ENCODE results near the gene UGT1A8. TPM values are rescaled to one million over a fixed set of nuclear protein-coding genes. Genes with fewer than 3 reads are reported as not detected.

UGT1A8 gene
- total RNA-seq, 1 donor from 2014 or later, result not detected

DNA sequence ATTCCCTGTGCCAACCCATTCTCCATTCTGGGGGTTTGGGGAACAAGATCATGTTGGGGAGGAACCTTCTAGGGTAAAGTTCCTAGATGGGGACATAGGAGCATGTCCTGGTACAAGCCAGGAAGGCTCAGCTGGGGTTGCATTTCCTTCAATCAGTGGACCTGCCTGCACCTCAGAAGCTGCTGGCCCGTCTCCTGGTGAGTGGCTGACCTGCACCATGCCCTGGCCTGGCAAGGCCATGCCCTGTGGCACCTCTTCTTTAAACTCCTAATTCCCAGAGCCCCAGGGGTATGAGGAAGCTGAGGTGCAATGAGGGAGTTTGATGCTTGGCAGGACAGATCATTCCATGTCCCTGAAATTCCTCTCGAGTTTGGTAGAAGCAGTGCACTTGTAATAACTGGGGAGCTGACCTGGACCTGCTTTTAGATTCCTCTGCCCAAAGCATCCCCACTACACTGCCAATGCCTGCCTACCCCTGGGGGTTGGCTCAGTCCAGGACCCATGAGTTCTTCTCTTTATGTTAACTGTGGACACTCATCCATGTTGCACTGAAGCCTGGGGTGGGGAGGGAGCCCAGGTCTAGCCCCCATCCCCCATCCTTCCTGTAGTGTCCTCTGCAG is 186.0 kb downstream of the UGT1A8 start:
- peak; percentile 65 for DNase-seq (ENCODE audit: extremely low spot score, unreplicated experiment)
- TF ChIP-seq, protein P1, sequence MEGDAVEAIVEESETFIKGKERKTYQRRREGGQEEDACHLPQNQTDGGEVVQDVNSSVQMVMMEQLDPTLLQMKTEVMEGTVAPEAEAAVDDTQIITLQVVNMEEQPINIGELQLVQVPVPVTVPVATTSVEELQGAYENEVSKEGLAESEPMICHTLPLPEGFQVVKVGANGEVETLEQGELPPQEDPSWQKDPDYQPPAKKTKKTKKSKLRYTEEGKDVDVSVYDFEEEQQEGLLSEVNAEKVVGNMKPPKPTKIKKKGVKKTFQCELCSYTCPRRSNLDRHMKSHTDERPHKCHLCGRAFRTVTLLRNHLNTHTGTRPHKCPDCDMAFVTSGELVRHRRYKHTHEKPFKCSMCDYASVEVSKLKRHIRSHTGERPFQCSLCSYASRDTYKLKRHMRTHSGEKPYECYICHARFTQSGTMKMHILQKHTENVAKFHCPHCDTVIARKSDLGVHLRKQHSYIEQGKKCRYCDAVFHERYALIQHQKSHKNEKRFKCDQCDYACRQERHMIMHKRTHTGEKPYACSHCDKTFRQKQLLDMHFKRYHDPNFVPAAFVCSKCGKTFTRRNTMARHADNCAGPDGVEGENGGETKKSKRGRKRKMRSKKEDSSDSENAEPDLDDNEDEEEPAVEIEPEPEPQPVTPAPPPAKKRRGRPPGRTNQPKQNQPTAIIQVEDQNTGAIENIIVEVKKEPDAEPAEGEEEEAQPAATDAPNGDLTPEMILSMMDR (IDR thresholded peaks at IDR 0.05), result no peak
- Mint-ChIP-seq H3K4me3 (ENCODE audit: unreplicated experiment) (no peak overlapping the region), H3K9me3 (ENCODE audit: unreplicated experiment) (peaks cover 3% of the 10 kb centered on the region), H3K27me3 (ENCODE audit: unreplicated experiment) (peaks cover 39% of the 10 kb centered on the region), H3K36me3 (ENCODE audit: unreplicated experiment) (no peaks in the 10 kb centered on the region), H3K4me1 (ENCODE audit: unreplicated experiment) (no peaks in the 10 kb centered on the region), H3K27ac (ENCODE audit: unreplicated experiment) (no peak overlapping the region)

DNA sequence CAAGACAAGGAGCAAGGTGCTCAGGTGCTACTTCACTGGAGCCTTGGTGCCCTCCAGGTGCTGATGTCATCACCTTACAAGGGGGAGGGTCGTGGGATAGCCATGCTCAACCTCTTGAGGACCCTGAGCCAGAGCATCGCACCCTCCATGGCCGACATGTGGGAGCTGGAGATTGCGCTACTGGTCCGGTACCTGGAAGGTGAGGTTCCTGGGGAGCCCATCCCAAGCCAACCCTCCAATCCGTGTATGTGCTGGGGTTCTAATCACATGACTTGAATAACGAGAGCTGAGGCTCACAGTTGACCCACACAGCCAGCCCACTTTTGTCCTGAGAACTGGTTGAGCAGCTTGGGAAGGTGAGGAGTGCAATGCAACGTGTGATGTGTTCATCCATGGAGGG is 186.6 kb downstream of the UGT1A8 start:
- DNase-seq (ENCODE audit: extremely low spot score, unreplicated experiment), result peak; percentile 71

DNA sequence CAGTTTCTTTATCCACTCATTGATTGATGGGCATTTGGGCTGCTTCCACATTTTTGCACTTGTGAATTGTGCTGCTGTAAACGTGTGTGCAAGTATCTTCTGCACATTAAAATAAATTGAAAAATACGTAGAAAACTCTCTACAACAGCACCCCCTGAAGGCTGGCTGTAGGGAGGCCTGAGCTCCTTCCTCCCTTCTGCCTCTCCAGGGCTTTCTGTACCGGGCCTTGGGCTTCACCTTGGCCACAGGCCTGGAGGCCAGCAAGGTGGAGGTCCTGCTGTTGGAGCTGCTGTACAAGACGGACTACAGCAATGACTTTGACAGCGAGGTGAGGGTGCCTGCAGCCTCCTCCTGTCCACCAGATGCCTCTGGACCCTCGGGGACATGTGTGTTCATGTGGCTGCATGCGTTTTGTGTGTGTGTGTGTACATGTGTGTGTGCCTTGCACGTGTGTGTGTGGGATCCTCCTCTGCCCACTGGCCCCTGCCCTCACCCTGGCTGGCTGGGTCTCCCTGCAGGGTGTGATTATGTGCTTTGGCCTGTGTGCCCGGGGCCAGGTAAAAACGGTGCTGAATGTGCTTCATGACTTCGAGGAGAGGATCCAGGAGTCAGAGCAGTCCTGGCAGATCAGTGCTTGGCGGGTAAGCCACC is 189.9 kb downstream of the UGT1A8 start:
- no peak for DNase-seq (ENCODE audit: extremely low spot score, unreplicated experiment)
- peaks cover 43% of the 10 kb centered on the region for H3K27me3 Mint-ChIP-seq (ENCODE audit: unreplicated experiment)
- H3K4me1 Mint-ChIP-seq (ENCODE audit: unreplicated experiment), result no peaks in the 10 kb centered on the region
- no peaks in the 10 kb centered on the region for H3K9me3 Mint-ChIP-seq (ENCODE audit: unreplicated experiment)
- H3K27ac Mint-ChIP-seq (ENCODE audit: unreplicated experiment), result no peak overlapping the region
- TF ChIP-seq, protein P1 (IDR thresholded peaks at IDR 0.05), result no peak
- H3K36me3 Mint-ChIP-seq (ENCODE audit: unreplicated experiment), result no peaks in the 10 kb centered on the region
- H3K4me3 Mint-ChIP-seq (ENCODE audit: unreplicated experiment), result no peak overlapping the region

More for the DNA sequence above, 186.6 kb downstream of the UGT1A8 start:
- Mint-ChIP-seq H3K4me3 (ENCODE audit: unreplicated experiment) (no peak overlapping the region), H3K27ac (ENCODE audit: unreplicated experiment) (no peak overlapping the region), H3K36me3 (ENCODE audit: unreplicated experiment) (no peaks in the 10 kb centered on the region), H3K4me1 (ENCODE audit: unreplicated experiment) (no peaks in the 10 kb centered on the region), H3K27me3 (ENCODE audit: unreplicated experiment) (peaks cover 38% of the 10 kb centered on the region), H3K9me3 (ENCODE audit: unreplicated experiment) (peaks cover 3% of the 10 kb centered on the region)
- TF ChIP-seq, protein P1 (IDR thresholded peaks at IDR 0.05), result no peak

DNA sequence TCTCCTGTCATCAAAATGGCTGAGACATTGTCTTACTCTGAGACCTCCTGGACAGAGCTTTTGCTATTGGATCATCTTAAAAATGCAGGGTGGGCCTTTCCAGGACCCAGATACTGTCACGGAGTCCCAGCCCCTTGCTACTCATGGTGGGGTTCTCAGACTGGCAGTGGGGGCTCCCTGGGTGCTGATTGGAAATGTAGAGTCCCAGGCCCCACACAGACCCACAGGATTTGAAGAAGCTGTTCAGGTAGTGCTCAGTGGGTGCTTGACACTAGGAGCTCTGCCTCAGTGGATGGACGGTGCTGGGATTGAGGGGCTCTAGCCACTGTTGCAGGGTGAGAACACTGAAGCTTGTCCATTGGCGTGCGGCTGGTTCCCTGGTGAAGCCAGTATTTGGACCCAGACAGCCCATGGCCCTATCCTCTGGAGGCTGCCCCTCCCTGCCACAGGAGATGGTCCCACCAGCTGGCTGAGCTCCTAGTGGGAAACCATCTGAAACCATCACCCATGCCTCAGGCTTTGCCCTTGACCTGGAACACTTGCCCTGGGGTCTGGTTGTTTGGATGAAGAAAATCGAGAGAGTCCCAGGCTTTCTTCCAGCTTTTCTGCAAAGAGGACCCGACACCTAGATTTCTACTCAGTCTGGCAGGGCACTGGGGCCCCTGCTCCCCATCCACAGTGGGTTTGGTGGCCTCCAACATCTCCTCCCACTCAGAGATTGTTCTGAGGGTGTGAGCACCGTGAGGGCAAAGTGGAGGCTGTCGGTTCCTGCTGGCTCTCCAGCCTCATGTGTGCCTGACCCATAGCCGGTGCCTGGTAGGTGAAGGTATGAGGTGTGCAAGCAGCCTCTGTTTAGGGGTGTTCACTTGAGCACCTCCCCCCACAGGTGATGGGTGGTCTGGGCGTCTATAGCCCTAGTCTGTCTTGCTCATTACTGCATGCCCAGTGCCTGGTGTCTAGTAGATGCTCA is 190.8 kb downstream of the UGT1A8 start:
- no peak for DNase-seq (ENCODE audit: extremely low spot score, unreplicated experiment)
- Mint-ChIP-seq H3K9me3 (ENCODE audit: unreplicated experiment) (no peaks in the 10 kb centered on the region), H3K27ac (ENCODE audit: unreplicated experiment) (no peak overlapping the region), H3K36me3 (ENCODE audit: unreplicated experiment) (no peaks in the 10 kb centered on the region), H3K4me1 (ENCODE audit: unreplicated experiment) (peaks cover 2% of the 10 kb centered on the region), H3K27me3 (ENCODE audit: unreplicated experiment) (peaks cover 43% of the 10 kb centered on the region), H3K4me3 (ENCODE audit: unreplicated experiment) (no peak overlapping the region)
- TF ChIP-seq, protein P1 (IDR thresholded peaks at IDR 0.05), result no peak
